Esophagus squamous epithelium (tissue), 5 donors: ENCODE results near the gene PCDHB4. TPM values are rescaled to one million over a fixed set of nuclear protein-coding genes. Genes with fewer than 3 reads are reported as not detected.
"Not testable (repeated sequence)": the region's sequence is repeated elsewhere in the genome, so short reads cannot be mapped to it uniquely, and the experiment has no call there.

Experiments
- DNase-seq: peaks from one replicate; lab custom pipeline; 2025; lab: John Stamatoyannopoulos, UW
- H3K27ac ChIP-seq, 4 donors: fragments of 200-600 bp; sonication (generic); one replicate each; pipeline ENCODE4 v1.5.1; 2016 to 2019; ENCODE audit warnings: mild to moderate bottlenecking in 1 of 4
- H3K27me3 ChIP-seq, 4 donors: fragments of 200-600 bp; sonication (generic); 1 replicate in 3 of 4; 2 replicates in 1 of 4; pipeline versions ENCODE4 v1.5.1 to v1.6.0; 2017 to 2021; ENCODE audit warnings: antibody characterized with exemption in 1 of 4
- H3K36me3 ChIP-seq, 3 donors: fragments of 200-600 bp; sonication (generic); one replicate each; pipeline ENCODE4 v1.5.1; 2016 to 2019
- H3K4me1 ChIP-seq, 3 donors: fragments of 200-600 bp; sonication (generic); one replicate each; pipeline ENCODE4 v1.5.1; 2017 to 2019
- H3K4me3 ChIP-seq, 4 donors: fragments of 200-600 bp; sonication (generic); 1 replicate in 3 of 4; 2 replicates in 1 of 4; pipeline ENCODE4 v1.5.1; 2016 to 2019; ENCODE audit warnings: mild to moderate bottlenecking in 2 of 4, moderate library complexity in 1 of 4
- H3K9me3 ChIP-seq, 3 donors: fragments of 200-600 bp; sonication (generic); one replicate each; pipeline ENCODE4 v1.5.1; 2016 to 2019
- POLR2A ChIP-seq, 4 donors: fragments of 450-650 bp; IDR thresholded peaks; one replicate each; pipeline ENCODE4 v1.6.1; 2017; ENCODE audit warnings: antibody characterized with exemption in 4 of 4, mild to moderate bottlenecking in 4 of 4, moderate library complexity in 3 of 4
- WGBS, 2 donors: methylation state at CpG; one replicate each; pipeline ENCODE4 v1.1.5; 2018; 5-methylcytosine and 5-hydroxymethylcytosine counted together
- intact Hi-C: fragments of 100-400 bp; cut with DNase I; formaldehyde crosslinking; loops from one replicate; pipeline ENCODE4 v1.15.0; 2022
- total RNA-seq, 4 donors: library from RNA; depleted of rRNA; stranded (reverse); fragments of >200 nt; gene quantifications; one replicate each; pipeline ENCODE4 v1.1.0, GENCODE V29; 2016
- TF ChIP-seq, protein P1 (sequence below), 6 experiments: fragments of 450-650 bp in 4 of 6; fragments of 200-600 bp in 2 of 6; sonication (generic) in 2 of 6; IDR thresholded peaks; one replicate each; pipeline ENCODE4 v1.5.1; 2016 to 2019; ENCODE audit warnings: antibody characterized with exemption in 6 of 6, mild to moderate bottlenecking in 4 of 6, moderate library complexity in 4 of 6
- donor health status: DM: yes; HTN: yes; CAD: no.

The PCDHB4 gene
- total RNA-seq, 4 donors from 2014 or later, result 0.30 to 2.4 (median 1.3) TPM

DNA sequence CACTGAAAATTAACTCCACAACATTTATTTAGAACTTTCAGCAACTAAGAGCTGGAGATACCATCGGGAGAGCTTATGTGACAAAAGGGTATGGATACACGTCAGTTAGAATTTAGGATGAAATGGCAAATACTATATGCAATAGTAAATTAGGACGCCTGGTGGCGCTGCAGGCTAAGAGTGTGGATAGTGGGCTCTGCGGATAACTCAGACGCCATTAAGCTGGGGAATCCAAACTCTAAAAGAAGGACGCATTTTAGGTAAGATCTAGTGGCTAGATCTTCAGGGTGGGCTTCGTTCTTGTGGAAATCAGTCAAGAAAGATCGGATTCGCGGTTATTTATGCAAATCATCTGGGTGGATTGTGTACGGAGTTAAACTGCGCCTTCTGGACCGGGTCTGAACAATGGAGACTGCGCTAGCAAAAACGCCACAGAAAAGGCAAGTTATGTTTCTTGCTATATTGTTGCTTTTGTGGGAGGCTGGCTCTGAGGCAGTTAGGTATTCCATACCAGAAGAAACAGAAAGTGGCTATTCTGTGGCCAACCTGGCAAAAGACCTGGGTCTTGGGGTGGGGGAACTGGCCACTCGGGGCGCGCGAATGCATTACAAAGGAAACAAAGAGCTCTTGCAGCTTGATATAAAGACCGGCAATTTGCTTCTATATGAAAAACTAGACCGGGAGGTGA, 13.6 kb downstream of the PCDHB4 start, which contains the start of gene PCDHB5:
PCDHB5 (plus strand) TSS at position 177 of the 688 bp plus-strand sequence; CDS start at position 406, 229 bp downstream.
- Histone ChIP-seq H3K27me3 (no peaks in the 10 kb centered on the region), H3K4me1 (no peaks in the 10 kb centered on the region), H3K9me3 (peaks cover 0 to 78% (median 29%) of the 10 kb centered on the region in 3 donors), H3K4me3 (peak within 1 kb of the TSS; percentile 1 to 56 (median 27)), H3K36me3 (no peaks in the 10 kb centered on the region), H3K27ac (no peak within 1 kb of the TSS)
- intact Hi-C loops, result no loop called here
- WGBS, 2 donors, result 25 to 37% methylated on average over 19 to 22 of the region's 22 CpGs
- TF ChIP-seq POLR2A (IDR thresholded peaks at IDR 0.05), result no peak
- TF ChIP-seq, protein P1, sequence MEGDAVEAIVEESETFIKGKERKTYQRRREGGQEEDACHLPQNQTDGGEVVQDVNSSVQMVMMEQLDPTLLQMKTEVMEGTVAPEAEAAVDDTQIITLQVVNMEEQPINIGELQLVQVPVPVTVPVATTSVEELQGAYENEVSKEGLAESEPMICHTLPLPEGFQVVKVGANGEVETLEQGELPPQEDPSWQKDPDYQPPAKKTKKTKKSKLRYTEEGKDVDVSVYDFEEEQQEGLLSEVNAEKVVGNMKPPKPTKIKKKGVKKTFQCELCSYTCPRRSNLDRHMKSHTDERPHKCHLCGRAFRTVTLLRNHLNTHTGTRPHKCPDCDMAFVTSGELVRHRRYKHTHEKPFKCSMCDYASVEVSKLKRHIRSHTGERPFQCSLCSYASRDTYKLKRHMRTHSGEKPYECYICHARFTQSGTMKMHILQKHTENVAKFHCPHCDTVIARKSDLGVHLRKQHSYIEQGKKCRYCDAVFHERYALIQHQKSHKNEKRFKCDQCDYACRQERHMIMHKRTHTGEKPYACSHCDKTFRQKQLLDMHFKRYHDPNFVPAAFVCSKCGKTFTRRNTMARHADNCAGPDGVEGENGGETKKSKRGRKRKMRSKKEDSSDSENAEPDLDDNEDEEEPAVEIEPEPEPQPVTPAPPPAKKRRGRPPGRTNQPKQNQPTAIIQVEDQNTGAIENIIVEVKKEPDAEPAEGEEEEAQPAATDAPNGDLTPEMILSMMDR (IDR thresholded peaks at IDR 0.05), result peak in 1 of 6 experiments; percentile 21
- no peak for DNase-seq

- TF ChIP-seq POLR2A (IDR thresholded peaks at IDR 0.05), result no peak
- TF ChIP-seq, protein P1 (IDR thresholded peaks at IDR 0.05), result no peak
- Histone ChIP-seq H3K9me3 (peaks cover 0 to 83% (median 29%) of the 10 kb centered on the region in 3 donors), H3K4me3 (peak overlapping the region; percentile 1 to 56 (median 27)), H3K27me3 (no peaks in the 10 kb centered on the region), H3K4me1 (no peaks in the 10 kb centered on the region), H3K36me3 (no peaks in the 10 kb centered on the region), H3K27ac (no peak overlapping the region)
- WGBS, 2 donors, result 64 to 67% methylated on average over 18 to 19 of the region's 19 CpGs
- DNase-seq, result no peak
- intact Hi-C loops, result no loop called here
These were observed 14.2 kb downstream of the PCDHB4 start for GRCh38 chr5:141135718-141136266.

DNA sequence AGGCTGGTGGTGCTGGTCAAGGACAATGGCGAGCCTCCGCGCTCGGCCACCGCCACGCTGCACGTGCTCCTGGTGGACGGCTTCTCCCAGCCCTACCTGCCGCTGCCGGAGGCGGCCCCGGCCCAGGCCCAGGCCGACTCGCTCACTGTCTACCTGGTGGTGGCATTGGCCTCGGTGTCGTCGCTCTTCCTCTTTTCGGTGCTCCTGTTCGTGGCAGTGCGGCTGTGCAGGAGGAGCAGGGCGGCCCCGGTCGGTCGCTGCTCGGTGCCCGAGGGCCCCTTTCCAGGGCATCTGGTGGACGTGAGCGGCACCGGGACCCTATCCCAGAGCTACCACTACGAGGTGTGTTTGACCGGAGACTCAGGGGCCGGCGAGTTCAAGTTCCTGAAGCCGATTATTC, 15.7 kb downstream of the PCDHB4 start:
- H3K36me3 ChIP-seq, H3K27ac ChIP-seq, DNase-seq, H3K4me3 ChIP-seq, H3K27me3 ChIP-seq, H3K4me1 ChIP-seq, intact Hi-C loops: not testable (repeated sequence)
- WGBS, 2 donors, result 53 to 82% methylated on average over 2 to 23 of the region's 34 CpGs
- peaks cover 0 to 82% (median 29%) of the 10 kb centered on the region in 3 donors for H3K9me3 ChIP-seq

GRCh38 chr5:141149812-141150211, 28.2 kb downstream of the PCDHB4 start, which contains the start of gene PCDHB6:
TSS of gene PCDHB6 (plus strand) at chr5:141150057. CDS start at chr5:141150258, 201 bp downstream.
- H3K27me3 ChIP-seq, result peaks cover 0 to 10% (median 0%) of the 10 kb centered on the region in 4 donors
- intact Hi-C loops, result no loop called here
- H3K4me3 ChIP-seq, result no peak within 1 kb of the TSS
- WGBS, 2 donors, result 23 to 25% methylated on average over 18 of the region's 18 CpGs
- H3K27ac ChIP-seq, result no peak within 1 kb of the TSS
- H3K4me1 ChIP-seq, result no peaks in the 10 kb centered on the region
- TF ChIP-seq, protein P1 (IDR thresholded peaks at IDR 0.05), result peak in 1 of 6 experiments; percentile 5
- TF ChIP-seq POLR2A (IDR thresholded peaks at IDR 0.05), result no peak
- DNase-seq, result no peak
- H3K36me3 ChIP-seq, result no peaks in the 10 kb centered on the region
- peaks cover 0 to 39% (median 25%) of the 10 kb centered on the region in 3 donors for H3K9me3 ChIP-seq

DNA sequence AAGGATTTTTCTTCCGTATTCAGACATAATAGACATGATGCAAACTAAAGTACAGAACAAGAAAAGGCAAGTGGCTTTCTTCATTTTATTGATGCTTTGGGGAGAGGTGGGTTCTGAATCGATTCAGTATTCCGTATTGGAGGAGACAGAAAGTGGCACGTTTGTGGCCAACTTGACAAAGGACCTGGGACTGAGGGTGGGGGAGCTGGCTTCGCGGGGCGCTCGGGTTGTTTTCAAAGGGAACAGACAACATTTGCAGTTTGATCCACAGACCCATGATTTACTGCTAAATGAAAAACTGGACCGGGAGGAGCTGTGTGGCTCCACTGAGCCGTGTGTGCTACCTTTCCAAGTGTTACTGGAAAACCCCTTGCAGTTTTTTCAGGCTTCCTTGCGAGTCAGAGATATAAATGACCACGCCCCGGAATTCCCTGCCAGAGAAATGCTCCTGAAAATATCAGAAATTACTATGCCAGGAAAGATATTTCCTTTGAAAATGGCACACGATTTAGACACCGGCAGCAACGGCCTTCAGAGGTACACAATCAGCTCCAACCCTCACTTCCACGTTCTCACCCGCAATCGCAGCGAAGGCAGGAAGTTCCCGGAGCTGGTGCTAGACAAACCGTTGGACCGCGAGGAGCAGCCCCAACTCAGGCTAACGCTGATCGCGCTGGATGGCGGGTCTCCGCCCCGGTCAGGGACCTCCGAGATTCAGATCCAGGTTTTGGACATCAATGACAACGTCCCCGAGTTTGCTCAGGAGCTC, 28.8 kb downstream of the PCDHB4 start:
- intact Hi-C loops, result no loop called here
- H3K4me3 ChIP-seq, result no peak overlapping the region

More for the DNA sequence above, 28.8 kb downstream of the PCDHB4 start:
- Histone ChIP-seq H3K36me3 (no peaks in the 10 kb centered on the region), H3K4me1 (no peaks in the 10 kb centered on the region), H3K27me3 (peaks cover 0 to 10% (median 0%) of the 10 kb centered on the region in 4 donors), H3K9me3 (peaks cover 0 to 45% (median 28%) of the 10 kb centered on the region in 3 donors), H3K27ac (no peak overlapping the region)
- no peak for TF ChIP-seq POLR2A (IDR thresholded peaks at IDR 0.05)
- TF ChIP-seq, protein P1 (IDR thresholded peaks at IDR 0.05), result no peak
- WGBS, 2 donors, result 55 to 60% methylated on average over 24 to 33 of the region's 33 CpGs
- no peak for DNase-seq
